Measurements from ENCODE around the gene LAPTM4A.
"Not testable (repeated sequence)": the region's sequence is repeated elsewhere in the genome, so short reads cannot be mapped to it uniquely, and the experiment has no call there.

LAPTM4A gene

GRCh38 chr2:20050104-20050645 is 1.3 kb downstream of the LAPTM4A start:
- DNase-seq: peak; percentile 68

DNA sequence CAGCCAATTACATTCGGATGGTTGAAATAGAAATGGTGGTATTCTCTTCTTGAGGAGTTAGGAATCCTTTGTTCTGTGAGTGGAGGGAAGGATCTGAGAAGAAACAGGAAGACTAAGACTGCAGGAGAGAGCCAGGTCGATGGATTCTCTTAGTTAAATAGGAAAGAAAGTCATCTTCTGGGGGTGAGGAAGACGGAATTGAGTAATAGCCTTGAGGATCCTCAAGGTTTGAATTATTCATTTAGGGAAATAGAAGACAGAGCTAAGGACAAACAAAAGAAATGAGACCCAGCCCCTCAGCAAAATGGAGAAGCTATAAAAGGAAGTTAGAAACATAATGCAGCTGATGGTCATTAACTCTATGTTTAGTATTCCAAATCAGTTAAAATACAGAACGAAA is 1.8 kb downstream of the LAPTM4A start:
- peak; percentile 12 for DNase-seq

DNA sequence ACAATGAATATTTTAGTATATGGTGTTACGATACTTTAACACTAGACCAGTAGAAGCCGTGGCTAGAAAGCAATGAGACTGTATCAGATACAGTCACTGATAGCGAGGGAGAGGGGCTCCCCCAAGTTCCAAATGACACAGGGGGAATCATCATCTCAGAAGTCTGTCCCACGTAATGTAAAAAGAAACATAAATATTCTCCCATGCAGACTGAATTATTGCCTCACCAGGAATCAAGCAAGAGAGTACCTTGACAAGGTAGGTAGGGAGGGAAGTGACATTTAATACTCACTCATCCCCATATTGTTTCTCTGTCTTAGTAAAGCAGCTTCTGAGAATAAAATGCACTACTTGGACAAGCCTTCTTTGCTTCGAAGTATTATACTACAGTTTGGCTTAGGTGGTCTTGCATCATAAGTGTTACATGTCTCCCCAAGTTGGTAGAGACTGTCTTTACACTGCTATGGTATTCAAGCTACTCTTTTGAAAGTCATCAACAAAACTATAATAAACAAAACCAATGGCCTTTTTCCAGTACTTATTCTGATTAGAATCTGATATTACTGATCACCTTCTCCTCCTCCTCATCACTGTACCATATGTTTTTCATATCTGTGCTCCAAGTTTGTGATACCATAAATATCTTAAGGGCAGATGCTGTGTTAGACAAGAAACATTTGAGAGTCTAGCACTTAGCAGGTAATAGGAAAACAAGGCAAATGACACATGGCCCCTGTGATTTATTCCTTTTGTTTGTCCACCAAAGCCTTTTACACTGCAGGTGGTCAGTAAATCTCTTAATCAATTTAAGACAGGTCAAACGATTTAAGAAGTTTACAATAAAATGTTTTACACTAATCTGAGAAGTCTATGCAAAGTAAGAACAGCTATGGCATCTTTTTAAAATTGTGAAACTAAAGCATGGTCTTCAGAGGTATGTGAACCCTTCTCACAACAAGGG is 2.7 kb downstream of the LAPTM4A start:
- DNase-seq: no peak

- DNase-seq: not testable (repeated sequence)
Observed at GRCh38 chr2:20045712-20046292, 5.6 kb downstream of the LAPTM4A start.

- DNase-seq: no peak
Observed at GRCh38 chr2:20044778-20045177, 6.7 kb downstream of the LAPTM4A start.

DNA sequence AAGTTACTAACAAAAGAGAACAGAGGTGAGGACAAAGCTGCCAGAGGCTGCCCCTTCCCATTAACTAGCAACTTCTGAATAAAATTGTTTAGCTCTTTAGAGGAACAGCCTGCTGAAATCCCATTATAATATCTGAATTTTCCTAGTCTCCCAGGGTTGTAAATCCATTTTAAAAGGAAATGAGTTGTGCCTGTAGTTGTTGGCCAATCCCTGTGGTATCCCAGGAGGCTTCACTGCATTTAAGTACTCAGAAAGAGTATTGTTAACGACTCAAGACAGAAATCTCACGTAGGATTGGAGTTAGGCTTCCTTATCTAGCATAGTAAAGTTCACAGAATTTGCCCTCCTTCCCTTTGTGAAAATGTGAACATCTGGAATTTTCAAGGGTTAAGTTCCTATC is 8.9 kb downstream of the LAPTM4A start:
- DNase-seq: peak; percentile 17

DNA sequence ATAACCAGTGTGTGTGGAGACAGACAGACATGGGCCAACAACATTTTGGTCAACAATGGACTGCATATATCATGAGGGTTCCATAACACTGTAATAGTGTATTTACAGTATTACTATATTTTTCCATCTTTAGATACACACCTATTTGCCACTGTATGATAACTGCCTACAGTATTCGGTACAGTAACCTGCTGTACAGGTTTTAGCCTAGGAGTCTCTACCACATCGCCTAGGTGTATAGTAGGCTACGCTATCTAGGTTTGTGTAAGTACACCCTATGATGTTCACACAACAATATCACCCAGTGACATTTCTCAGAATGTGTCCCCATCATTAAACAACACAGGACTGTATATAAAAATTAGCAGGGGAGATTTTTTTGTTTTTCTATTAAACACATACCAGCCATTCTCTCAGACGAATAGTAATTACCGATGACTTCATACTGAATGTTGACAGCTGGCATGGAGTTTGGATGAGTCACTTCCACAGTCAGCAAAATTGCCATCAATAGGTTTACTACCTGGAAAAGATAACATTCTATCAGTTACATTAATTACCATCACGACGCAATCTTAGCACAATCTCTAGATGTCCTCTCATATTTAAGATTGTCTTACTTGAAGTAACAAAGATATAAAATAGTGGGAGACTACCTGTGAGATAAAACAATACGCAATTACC is 10.8 kb downstream of the LAPTM4A start:
- DNase-seq: peak; percentile 21

- no peak for DNase-seq
Observed at GRCh38 chr2:20037660-20038059, 13.8 kb downstream of the LAPTM4A start.

- no peak for DNase-seq
Observed at GRCh38 chr2:20035955-20036666, 15.3 kb downstream of the LAPTM4A start.

GRCh38 chr2:20034821-20035220 is 16.6 kb downstream of the LAPTM4A start:
- DNase-seq: no peak

DNA sequence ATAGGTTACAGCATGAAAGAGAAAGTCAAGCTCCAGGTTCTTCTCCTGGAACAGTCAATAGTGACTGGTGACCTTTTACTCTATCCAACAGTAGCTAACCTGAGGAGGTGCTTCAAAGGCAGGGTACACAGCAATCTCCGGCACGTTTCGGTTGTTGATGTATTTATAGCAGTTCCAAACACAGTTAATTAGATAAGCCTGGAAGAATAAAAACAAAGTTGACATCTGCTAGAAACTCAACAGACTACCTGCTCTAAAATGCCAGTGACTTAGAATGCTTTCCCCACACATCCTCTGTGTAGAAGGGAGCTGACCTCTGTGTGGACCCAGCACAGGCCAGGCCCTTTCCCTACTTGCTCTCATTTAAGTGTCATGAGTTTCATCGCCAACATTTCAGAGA is 17.2 kb downstream of the LAPTM4A start:
- DNase-seq: no peak

DNA sequence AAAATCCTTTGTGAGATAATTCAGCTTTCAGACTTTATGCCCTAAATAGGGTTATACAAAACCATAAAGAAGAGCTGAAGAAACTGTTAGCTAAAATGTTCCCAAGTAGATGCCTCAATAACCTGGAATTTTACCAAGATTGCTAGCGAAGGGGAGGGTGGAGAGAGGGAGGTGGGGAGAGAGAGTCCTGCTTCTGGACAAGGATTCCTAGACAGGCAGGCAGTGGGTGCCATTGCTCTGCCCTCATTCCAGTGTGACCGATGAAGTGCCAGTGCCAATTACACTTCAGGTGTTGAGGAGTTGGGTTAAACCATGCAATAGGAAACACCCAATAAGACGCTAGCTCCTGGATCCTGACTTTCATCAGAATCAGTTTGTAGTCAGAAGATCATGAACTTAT is 18.1 kb downstream of the LAPTM4A start:
- no peak for DNase-seq

DNA sequence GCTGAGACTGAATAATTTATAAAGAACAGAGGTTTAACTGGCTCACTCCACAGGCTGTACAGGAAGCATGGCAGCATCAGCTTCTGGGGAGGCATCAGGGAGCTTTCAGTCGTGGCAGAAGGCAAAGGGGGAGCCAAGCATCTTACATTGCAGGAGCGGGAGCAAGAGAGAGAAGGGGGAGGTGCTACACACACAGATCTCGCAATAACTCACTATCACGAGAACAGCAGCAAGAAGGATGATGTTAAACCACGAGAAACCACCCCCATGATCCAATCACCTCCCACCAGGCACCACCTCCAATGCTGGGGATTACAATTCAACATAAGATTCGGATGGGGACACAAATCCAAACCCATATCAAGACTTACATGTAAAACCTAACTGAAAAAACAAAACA is 21.2 kb downstream of the LAPTM4A start:
- DNase-seq: no peak

DNA sequence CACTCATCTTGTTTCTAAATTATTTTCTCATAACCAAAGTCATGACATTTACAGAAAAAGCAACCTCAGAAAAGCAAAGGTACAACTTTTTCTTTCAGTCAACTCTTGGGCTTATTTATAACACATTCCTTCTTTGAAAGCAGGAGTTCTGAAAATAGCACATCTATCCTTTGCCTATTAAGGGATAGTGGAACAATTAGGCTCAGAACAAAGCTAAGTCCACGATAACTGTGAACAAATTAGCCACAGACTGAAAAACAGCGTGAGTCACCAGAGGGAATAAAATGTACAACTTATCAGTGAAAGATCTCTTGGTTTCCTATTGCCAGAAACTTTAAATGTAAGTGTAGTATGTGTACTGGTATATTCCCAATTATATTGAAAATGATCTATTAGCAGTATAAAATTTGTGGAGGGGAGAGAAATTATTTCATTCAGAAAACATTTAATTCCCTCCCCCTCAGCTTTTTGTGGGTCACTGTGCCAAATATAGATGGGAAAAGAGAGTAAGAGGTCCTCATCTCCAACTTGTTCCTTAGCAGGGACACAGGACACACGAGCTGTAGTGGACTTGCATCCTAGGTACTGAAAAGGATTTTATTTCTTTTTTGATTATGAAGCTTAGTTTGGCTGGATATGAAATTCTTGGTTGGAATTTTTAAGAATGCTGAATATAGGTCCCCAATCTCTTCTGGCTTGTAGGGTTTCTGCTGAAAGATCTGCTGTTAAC is 23.6 kb downstream of the LAPTM4A start:
- peak; percentile 31 for DNase-seq

DNA sequence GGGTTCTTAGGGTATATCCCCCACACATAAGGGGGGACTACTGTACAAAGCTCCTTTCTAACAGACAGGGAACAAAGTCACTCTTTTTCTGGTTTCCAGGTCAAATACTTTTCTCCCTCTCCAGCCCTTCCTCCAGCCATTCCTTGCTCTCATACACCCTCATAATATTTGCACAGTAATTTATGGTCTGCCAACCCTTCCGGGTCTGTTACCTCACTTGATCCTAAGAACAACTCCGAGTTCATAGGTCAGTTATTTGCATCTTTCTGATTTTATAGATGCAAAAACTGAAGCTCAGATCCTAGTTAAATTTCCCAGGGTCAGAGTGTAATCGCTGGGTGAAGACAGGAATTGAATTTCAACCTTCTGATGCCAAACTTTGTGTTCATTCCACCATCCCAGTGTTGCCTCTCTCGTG is 24.2 kb downstream of the LAPTM4A start:
- DNase-seq: no peak

DNA sequence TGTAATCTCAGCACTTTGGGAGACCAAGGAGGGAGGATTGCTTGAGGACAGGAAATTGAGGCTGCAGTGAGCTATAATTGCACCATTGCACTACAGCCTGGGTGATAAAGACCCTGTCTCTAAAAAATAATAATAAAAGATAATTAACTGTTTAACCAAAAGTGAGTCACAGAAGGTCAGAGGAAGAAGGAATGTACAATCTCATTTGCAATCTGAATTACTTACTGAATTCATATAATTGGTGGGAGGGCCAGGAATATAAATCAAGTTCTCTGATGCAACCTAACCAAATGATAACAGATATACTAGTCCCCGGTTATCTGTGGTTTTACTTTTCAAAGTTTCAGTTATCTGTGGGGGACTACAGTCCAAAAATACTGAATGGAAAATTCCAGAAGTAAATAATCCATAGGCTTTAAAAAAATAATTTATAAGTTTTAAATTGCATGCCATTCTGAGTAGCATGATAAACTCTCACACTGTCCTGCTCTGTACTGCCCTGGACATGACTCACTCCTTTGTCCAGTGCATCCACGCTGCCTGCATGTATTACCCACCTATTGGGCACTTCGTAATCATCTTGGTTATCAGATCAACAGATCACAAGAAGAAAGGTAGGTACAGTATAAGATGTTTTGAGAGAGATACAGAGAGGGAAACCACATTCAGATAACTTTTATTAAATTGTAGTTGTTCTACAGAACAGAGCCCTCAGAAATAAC is 26.2 kb downstream of the LAPTM4A start:
- DNase-seq: peak; percentile 65

GRCh38 chr2:20023688-20024087 is 27.7 kb downstream of the LAPTM4A start:
- no peak for DNase-seq

DNA sequence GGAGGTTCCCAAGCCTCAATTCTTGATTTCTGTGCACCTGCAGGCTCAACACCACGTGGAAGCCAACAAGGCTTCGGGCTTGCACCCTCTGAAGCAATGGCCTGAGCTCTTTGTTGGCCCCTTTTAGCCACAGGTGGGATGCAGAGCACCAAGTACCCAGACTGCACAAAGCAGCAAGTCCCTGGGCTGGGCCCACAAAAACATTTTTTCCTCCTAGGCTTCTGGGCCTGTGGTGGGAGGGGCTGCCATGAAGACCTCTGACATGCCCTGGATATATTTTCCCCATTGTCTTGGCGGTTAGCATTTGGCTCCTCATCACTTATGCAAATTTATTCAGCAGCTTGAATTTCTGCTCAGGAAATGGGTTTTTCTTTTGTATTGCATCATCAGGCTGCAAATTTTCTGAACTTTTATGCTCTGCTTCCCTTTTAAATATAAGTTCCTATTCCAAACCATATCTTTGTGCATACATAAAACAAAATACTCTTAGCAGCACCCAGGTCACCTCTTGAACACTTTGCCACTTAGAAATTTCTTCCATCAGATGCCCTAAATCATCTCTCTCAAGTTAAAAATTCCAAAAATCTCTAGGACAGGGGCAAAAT is 29.9 kb downstream of the LAPTM4A start:
- no peak for DNase-seq

- DNase-seq: no peak
Observed at GRCh38 chr2:20019747-20020146, 31.7 kb downstream of the LAPTM4A start.

DNA sequence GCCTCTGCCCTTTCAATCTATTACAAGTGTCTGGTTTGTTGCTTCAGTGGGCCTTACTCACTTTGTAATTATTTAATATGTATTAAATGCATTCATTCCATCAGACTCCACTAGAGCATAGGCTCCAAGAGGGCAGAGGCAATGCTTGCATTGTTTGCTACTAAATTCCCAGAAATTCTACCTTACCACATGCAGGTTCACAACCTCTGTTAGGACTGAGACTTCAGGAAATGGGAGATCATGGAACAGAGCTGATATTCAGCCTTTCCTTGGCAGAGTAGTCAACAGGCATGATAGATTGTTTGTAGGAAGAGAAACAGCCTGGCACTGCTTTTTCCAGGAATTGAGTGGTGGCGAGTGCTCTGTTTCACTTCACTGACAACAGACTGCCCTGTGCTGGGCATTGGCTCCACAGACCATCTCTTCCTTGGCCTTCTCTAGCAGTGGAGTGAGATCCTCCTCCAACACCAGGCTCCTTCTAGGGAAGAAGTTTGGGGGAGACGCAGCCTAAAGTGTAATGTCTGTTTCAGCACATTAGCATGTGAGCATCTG is 32.8 kb downstream of the LAPTM4A start:
- no peak for DNase-seq

- no peak for DNase-seq
Observed at GRCh38 chr2:20016346-20016745, 35.1 kb downstream of the LAPTM4A start.
